Stimulated activated CD8-positive, alpha-beta memory T cell treated with anti-CD3 and anti-CD28 coated beads, Interleukin-2, amount 100 ng/mL, for 1 hour (primary cell): ENCODE data around the gene TPSAB1.
"Not testable (repeated sequence)": the region's sequence is repeated elsewhere in the genome, so short reads cannot be mapped to it uniquely, and the experiment has no call there.

Experiments
- DNase-seq, 2 donors: peaks; one replicate each; pipeline ENCODE4 v3.0.0-alpha.2; 2020; ENCODE audit warnings: low read depth in 2 of 2

The TPSAB1 gene

DNA sequence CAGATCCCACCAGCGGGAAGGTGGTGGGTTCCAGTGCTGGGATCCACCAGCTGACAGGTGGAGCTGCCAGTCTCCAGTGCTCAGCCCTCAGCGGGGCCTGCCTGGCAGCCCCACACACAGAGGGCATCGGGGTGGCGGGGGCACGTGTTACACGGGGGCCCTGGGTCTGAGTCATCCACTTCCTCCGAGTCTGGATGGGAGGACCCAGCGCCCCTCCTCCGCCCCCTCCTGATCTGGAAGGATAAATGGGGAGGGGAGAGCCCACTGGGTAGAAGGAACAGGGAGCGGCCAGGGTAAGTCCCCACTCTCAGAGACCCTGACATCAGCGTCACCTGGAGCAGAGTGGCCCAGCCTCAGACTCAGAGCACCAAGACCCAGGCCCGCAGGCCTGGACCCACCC lies at the start of gene TPSAB1:
TSS of gene TPSAB1 (plus strand) at position 270 of the 400 bp plus-strand sequence. CDS start 234 bp downstream, outside the sequence.
- DNase-seq: not testable (repeated sequence)

DNA sequence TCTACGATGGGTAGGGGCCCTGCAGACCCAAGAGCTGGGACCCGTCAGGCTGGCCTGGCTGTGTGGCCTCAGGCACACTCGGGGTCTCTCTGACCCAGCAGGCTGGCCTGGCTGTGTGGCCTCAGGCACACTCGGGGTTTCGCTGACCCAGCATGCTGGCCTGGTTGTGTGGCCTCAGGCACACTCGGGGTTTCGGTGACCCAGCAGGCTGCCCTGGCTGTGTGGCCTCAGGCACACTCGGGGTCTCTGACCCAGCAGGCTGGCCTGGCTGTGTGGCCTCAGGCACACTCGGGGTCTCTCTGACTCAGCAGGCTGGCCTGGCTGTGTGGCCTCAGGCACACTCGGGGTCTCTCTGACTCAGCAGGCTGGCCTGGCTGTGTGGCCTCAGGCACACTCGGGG lies 49.7 kb upstream of the TPSAB1 start:
- DNase-seq: not testable (repeated sequence)

DNA sequence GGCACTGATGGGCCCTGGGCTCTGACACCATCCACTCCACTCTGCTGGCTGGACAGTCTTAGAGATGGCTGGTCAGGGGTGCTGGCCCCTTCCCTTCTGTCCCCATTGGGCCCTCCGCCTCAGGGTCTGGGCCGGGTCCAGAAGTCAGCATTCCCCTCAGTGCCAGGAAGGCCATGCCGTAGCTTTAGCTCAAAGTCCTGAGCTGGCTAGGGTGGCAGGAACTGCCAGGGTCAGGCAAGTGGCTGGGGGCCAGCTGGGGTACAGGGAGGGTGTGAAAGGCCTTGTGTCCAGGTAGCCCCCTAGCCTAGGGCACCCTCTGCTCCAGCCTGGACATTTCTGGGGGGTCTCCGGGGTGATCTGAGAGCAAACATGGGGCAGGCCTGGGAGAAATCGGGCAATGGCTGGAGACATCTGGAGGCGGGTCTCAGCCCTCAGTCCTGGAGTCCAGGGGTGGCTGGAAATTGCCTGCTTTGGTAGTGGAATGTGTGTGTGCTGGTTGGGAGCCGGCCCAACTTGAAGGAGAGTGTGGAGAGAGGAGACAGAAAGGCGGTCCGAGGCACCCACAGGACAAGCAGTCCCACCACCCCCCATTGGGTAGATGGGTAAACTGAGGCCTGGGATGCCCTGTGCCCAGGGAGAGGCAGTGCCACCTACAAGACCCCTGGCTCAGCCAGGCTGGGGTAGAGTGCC lies 48.0 kb upstream of the TPSAB1 start:
- DNase-seq: no peak

DNA sequence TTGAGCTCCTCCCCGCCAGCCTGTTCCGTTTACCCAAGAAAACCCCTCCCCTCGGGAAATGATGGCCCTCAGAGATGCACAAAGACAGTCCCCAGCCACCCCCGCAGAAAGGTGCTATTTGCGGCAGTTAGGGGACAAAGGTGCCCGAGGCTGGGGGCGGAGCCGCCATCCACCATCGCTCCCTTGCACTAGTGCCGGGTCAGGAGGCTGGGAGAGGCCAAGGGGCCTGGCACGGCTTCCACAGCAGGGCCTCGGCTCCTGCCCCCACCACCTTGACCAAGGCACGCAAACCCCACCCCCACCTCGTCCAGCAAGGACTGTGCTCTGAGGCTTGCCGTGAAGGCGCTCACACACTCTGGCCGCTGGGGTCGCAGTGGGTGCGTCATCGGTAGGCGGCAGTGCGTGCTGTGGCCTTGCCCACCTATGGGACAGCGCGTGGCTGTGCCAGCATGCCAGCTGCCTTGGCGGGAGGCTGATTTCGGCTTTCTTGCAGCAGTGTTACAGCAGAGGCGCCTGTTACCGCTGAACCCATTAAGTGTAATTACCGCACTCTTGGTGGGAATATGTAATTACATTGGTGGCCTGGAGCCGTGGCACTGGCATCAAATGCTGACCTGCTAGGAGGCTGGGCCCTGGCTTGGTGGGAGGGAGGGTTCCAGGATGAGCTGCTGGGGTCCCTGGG lies 47.2 kb upstream of the TPSAB1 start:
- DNase-seq: no peak

DNA sequence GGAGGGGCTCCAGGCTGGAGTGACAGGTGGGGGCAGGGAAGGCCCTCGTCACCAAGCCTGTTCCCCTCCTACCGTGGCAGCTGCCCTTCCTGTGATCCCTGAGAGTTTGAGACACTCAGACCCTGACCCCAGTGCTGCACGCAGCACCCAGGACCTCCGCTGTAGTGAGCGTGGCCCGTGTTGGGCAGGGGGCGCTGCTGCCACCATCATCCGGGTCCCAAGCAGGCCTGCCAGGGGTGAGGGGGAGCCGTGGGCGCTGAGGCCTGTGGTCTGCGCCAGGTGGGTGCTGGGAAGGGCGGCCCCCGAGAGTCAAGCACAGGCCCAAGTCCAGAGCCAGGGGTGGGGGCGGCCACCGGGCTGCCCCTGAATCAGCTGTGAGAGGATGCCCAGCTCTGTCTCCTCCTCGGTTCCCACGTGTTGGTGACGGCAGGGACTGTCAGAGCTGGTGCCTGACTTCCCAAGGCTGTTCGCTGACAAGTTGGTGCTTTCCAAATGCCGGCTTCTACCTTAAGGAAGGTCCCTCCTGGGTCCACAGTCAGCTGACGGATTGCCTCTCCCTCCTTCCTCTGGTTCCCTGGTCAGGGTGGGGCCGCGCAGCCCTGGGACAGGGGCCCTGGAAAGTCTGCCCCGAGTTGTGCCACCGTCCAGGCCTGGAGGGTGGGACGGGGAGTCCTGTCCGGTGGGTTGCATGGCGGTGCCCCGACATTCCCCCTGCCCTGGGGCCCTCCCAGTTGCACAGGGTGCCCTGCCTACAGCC lies 46.5 kb upstream of the TPSAB1 start:
- DNase-seq: no peak

DNA sequence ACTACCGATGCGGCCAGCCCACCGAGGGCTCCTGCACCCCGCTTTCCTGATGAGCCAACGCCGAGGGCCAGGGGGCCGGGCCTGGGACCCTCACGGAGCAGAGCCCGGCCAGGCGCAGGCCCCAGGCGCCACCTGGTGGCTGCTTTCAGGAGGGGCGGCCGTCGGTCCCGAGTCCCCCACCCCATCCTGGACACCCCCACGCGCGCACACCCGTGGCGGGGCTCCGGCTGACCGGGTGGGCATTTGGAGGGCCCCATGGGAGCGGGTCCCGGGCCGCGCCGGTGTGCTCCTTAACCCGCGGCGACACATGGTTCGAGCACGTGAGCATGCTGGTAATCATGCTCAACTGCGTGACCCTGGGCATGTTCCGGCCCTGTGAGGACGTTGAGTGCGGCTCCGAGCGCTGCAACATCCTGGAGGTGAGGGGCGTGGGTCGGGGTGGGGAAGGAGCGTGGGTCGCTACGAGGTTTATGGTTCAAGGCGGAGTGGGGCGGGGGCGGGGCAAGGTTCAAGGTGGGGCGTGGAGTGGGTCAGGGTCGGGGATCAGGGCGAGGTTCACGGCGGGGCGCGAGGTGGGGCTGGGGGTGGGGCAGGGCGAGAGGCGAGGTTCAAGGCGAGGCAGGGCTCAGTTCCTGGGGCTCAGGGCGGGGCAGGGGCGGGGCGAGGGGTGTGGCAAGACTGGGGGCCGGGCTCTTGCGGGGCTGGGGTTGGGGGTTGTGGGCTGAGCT lies 45.7 kb upstream of the TPSAB1 start:
- no peak for DNase-seq

DNA sequence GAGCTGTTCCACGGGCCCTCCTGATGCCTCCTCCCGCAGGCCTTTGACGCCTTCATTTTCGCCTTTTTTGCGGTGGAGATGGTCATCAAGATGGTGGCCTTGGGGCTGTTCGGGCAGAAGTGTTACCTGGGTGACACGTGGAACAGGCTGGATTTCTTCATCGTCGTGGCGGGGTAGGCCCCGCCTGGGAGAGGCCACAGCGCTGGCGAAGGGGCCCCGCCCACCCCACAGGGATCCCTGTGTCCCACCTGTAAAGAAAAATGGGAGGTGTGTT lies 45.2 kb upstream of the TPSAB1 start:
- no peak for DNase-seq

DNA sequence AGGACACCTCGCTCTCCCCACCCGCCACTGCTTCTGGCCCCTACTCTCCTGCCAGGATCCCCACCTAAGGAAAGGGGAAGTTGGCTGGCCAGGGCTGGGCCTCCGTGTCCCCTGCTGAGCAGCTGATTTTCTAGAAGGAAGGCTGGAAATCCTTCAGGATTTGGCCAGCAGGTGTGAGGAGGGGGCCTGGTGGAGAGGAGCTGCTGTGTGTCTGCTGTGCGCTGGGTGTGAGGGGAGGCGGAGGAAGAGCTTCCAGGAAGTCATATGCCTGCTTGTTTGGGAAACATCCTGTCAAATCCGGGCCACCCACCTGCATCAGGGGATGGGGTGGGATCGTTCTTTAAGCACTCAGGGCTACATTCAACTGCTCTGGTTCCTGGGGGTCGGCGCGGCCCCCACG lies 44.0 kb upstream of the TPSAB1 start:
- no peak for DNase-seq

DNA sequence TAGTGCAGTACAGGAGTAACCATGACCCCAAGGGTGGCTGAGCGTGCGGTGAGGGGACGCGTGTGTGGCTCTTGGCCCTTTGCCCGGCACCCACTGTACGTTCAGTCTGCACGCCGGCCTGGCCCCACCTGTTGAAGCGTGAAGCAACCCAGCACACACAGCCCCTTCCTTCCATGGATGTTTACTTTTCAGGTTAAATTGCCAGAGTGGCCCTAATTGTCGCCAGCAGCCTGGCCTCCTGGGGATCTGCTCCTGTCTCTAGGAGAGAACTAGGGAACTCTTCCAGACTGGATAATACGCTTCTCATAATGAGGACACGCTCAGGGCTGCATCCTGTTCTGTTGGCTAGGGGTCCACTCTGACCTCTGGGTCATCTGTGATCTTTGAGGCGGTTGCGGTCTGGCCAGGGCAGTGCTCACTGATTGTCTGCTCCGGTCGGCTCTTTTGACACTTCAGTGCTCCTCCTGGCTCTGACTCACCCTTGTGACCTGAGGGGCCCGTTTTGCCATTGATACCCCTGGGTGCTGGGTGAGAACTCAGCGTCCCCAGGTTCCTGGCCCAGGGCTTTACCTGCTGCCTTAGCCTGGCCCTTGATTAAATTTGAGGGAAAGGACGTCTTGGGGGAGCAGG lies 43.2 kb upstream of the TPSAB1 start:
- no peak for DNase-seq

DNA sequence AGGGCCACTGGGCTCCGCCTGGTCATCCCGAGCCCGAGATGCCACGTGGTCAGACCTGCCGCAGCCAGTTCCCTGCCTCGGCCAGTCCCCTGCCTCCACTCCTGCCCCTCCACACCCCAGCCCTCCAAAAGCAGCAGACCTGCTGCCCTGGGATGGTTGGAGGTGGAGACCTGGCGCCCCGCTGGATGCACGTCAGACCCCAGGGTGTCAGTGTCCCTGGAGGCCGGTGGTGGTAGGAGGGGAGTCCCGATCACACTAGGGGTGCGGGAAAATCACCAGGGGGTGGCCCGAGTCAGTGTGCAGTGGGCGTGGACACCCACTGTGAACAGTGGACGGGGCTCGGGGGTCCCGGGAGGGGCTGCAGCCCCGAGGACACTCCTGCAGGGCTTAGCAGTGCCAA lies 42.3 kb upstream of the TPSAB1 start:
- DNase-seq: no peak

DNA sequence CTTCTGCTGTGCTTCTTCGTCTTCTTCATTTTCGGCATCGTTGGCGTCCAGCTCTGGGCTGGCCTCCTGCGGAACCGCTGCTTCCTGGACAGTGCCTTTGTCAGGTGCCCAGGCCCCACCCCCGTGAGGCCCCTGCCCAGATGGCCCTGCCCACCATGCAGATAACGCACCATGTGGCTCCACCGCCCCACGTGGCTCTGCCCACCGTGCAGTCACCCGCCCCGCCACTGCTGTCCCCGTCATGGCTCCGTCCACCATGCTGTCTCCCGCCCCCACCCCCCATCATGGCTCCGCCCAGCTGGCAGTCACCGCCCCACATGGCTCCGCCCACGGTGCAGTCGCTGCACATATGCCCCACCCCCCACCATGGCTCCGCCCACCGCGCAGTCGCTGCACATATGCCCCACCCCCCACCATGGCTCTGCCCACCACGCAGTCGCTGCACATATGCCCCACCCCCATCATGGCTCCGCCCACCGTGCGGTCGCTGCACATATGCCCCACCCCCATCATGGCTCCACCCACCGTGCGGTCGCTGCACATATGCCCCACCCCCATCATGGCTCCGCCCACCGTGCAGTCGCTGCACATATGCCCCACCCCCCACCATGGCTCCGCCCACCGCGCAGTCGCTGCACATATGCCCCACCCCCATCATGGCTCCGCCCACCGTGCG lies 41.7 kb upstream of the TPSAB1 start:
- DNase-seq: not testable (repeated sequence)

DNA sequence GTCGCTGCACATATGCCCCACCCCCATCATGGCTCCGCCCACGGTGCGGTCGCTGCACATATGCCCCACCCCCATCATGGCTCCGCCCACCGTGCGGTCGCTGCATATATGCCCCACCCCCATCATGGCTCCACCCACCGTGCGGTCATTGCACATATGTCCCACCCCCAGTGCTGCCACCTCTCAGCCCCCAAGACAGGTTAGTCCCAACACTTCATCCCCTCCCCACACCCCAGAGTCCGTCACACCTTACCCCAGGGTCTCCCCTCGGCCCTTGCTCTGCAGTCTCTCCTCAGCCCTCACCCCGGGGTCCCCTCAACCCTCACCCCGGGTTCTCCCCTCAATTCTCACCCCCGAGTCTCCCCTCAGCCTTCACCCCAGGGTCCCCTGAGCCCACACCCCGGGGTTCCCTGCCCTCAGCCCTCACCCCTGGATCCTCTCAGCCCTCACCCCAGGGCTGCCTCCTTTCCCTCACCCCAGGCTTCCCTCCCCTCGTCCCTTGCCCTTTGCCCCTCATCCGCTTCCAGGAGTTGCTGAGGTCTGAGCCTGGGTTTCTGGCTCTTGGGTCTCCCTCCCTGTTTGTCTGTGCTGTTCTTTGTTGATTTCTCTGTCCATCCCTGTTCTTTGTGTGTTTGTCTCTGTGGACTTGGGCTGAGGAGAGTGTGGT lies 41.0 kb upstream of the TPSAB1 start:
- DNase-seq: no peak

DNA sequence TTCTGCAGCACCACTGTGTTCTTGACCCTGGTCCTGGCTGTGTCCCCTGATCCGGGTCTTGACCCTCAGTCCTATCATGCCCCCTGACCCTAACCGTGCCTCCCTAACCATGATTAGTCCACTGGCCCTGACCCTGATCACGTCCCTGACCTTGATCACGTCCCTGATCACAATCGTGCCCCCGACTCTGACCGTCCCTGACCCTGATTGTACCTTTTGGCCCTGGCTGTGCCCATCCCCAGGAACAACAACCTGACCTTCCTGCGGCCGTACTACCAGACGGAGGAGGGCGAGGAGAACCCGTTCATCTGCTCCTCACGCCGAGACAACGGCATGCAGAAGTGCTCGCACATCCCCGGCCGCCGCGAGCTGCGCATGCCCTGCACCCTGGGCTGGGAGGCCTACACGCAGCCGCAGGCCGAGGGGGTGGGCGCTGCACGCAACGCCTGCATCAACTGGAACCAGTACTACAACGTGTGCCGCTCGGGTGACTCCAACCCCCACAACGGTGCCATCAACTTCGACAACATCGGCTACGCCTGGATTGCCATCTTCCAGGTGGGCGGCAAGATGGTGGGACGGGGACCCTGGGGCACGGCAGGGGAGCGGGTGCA lies 40.4 kb upstream of the TPSAB1 start:
- DNase-seq: no peak

DNA sequence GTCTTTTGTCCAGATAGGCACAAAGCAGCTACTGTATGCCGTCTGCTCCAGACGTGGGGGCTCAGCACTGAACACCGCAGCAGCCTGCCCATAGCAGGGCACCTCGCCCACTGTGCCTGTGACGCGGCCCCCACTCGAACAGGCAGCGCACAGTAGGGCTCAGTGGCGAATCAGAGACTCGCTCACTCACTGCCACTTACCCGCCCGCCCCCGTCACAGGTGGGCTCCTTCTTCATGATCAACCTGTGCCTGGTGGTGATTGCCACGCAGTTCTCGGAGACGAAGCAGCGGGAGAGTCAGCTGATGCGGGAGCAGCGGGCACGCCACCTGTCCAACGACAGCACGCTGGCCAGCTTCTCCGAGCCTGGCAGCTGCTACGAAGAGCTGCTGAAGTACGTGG lies 39.1 kb upstream of the TPSAB1 start:
- no peak for DNase-seq

DNA sequence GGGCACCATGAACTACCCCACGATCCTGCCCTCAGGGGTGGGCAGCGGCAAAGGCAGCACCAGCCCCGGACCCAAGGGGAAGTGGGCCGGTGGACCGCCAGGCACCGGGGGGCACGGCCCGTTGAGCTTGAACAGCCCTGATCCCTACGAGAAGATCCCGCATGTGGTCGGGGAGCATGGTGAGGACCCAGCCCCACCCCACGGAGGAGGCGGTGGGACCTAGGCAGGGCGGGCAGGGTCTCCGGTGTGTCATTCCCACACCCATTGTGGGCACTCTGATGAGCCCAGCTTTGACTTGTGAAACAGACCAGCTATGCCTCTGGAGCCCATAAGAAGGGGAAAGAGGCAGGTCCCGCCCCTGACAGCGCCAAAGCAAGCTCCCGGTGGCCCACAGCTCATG lies 38.2 kb upstream of the TPSAB1 start:
- DNase-seq: no peak

DNA sequence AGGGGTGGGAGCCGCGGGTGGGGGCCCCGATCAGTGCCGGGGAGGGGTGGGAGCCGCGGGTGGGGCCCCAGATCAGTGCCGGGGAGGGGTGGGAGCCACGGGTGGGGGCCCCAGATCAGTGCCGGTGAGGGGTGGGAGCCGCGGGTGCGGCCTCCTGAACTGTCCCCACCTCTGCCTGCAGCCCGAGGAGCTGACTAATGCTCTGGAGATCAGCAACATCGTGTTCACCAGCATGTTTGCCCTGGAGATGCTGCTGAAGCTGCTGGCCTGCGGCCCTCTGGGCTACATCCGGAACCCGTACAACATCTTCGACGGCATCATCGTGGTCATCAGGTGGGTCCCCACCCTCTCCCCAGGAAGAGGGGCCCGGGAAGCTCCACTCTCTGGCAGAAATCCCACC lies 35.6 kb upstream of the TPSAB1 start:
- no peak for DNase-seq

DNA sequence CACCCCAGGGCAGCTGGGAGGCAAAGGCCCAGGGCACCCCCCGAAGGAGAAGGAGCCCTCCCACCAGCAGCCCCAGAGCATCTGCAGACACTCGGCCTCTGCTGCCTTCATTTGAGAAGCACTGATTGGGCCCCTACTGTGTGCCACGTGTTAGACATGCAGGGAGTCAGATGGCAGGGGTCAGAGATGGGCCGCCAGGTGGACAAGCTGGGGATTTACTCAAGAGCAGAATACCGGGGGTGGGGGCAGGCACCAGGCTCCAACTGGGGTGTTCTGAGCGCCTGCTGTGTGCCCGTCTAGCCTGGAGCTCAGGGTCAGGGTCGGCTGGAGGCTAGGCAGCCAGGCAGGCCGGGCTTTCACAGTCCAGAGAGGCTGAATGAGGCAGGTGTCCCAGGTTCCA lies 34.2 kb upstream of the TPSAB1 start:
- no peak for DNase-seq

DNA sequence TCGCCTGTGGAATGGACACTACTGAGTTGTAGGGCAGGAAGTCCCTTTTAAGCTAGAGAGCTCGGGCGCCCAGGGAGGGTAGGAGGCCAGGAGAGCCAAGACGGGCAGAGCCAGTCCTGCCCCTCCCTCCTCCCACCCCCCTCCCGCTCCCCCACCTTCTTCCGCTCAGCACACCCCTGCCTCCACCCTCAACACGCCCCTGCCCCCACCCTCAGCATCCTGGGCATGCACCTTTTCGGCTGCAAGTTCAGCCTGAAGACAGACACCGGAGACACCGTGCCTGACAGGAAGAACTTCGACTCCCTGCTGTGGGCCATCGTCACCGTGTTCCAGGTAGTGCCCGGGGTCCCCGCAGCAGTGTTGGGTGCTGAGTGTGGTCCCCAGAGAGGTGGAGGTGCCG lies 33.7 kb upstream of the TPSAB1 start:
- DNase-seq: no peak

DNA sequence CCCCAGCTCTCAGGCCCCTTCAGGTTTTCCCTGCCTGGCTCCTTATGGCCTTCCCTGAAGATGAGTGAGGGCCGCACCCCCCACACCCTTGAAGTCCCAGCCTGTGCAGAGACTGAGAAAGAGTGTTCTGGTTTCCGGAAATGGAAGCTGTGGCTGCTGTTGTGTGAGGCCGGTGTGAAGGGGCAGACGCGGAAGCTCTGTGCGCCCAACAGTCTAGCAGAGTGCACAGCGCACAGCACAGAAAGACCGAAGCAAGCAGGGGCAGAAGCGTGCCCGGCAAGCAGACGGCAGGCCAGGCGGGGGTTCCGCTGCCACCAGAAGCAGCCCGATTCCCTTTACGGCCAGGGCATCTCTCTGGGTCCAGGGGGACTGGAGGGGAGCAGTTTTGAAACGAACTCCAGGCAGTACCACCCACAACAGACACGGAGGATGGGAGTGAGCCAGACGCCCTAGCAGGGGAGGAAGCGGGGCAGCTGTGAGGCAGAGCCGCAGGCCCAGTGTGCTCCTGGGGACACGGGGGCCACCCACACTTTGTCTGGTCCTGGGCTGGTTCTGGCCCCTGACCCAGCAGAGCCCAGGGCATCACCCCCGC lies 32.2 kb upstream of the TPSAB1 start:
- no peak for DNase-seq

DNA sequence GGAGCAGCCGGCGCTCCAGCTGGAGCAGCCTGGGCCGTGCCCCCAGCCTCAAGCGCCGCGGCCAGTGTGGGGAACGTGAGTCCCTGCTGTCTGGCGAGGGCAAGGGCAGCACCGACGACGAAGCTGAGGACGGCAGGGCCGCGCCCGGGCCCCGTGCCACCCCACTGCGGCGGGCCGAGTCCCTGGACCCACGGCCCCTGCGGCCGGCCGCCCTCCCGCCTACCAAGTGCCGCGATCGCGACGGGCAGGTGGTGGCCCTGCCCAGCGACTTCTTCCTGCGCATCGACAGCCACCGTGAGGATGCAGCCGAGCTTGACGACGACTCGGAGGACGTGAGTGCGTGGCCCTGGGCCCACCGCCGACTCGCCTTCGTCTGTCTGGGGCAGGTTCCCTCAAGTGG lies 31.4 kb upstream of the TPSAB1 start:
- DNase-seq: no peak
